Measurements from ENCODE around the gene AEBP2.
"Not testable (repeated sequence)": the region's sequence is repeated elsewhere in the genome, so short reads cannot be mapped to it uniquely, and the experiment has no call there.

The AEBP2 gene

GRCh38 chr12:19507823-19508222 lies 68.5 kb downstream of the AEBP2 start:
- no peak for DNase-seq (ENCODE audit: low read depth)

GRCh38 chr12:19510461-19510860 lies 71.2 kb downstream of the AEBP2 start:
- DNase-seq (ENCODE audit: low read depth): no peak

- DNase-seq (ENCODE audit: low read depth): no peak
Observed at GRCh38 chr12:19515179-19515578, 75.9 kb downstream of the AEBP2 start.

GRCh38 chr12:19517583-19517982 lies 78.3 kb downstream of the AEBP2 start:
- DNase-seq (ENCODE audit: low read depth): no peak

GRCh38 chr12:19518209-19518608 lies 78.9 kb downstream of the AEBP2 start:
- no peak for DNase-seq (ENCODE audit: low read depth)

- no peak for DNase-seq (ENCODE audit: low read depth)
Observed at GRCh38 chr12:19520646-19521415, 81.5 kb downstream of the AEBP2 start.

GRCh38 chr12:19525274-19525673 lies 86.0 kb downstream of the AEBP2 start:
- DNase-seq (ENCODE audit: low read depth): no peak

GRCh38 chr12:19527866-19528265 lies 88.6 kb downstream of the AEBP2 start:
- no peak for DNase-seq (ENCODE audit: low read depth)

- no peak for DNase-seq (ENCODE audit: low read depth)
Observed at GRCh38 chr12:19528750-19529149, 89.5 kb downstream of the AEBP2 start.

GRCh38 chr12:19529951-19530636 lies 90.8 kb downstream of the AEBP2 start:
- no peak for DNase-seq (ENCODE audit: low read depth)

GRCh38 chr12:19530637-19531023 lies 91.3 kb downstream of the AEBP2 start:
- no peak for DNase-seq (ENCODE audit: low read depth)

GRCh38 chr12:19533567-19533966 lies 94.3 kb downstream of the AEBP2 start:
- DNase-seq (ENCODE audit: low read depth): no peak

GRCh38 chr12:19539071-19539470 lies 99.8 kb downstream of the AEBP2 start:
- no peak for DNase-seq (ENCODE audit: low read depth)

GRCh38 chr12:19539836-19540235 lies 100.5 kb downstream of the AEBP2 start:
- DNase-seq (ENCODE audit: low read depth): no peak

- DNase-seq (ENCODE audit: low read depth): no peak
Observed at GRCh38 chr12:19542606-19543005, 103.3 kb downstream of the AEBP2 start.

GRCh38 chr12:19544353-19544752 lies 105.1 kb downstream of the AEBP2 start:
- no peak for DNase-seq (ENCODE audit: low read depth)

- no peak for DNase-seq (ENCODE audit: low read depth)
Observed at GRCh38 chr12:19545301-19545700, 106.0 kb downstream of the AEBP2 start.

GRCh38 chr12:19546027-19546426 lies 106.7 kb downstream of the AEBP2 start:
- no peak for DNase-seq (ENCODE audit: low read depth)

- no peak for DNase-seq (ENCODE audit: low read depth)
Observed at GRCh38 chr12:19546611-19547162, 107.4 kb downstream of the AEBP2 start.

GRCh38 chr12:19547271-19547671 lies 108.0 kb downstream of the AEBP2 start:
- DNase-seq (ENCODE audit: low read depth): no peak

GRCh38 chr12:19548834-19549233 lies 109.5 kb downstream of the AEBP2 start:
- DNase-seq (ENCODE audit: low read depth): no peak

- no peak for DNase-seq (ENCODE audit: low read depth)
Observed at GRCh38 chr12:19550626-19551025, 111.3 kb downstream of the AEBP2 start.

GRCh38 chr12:19552441-19553097 lies 113.3 kb downstream of the AEBP2 start:
- not testable (repeated sequence) for DNase-seq (ENCODE audit: low read depth)

Data from stimulated activated CD8-positive, alpha-beta memory T cell treated with anti-CD3 and anti-CD28 coated beads, Interleukin-7, amount 100 ng/mL, for 24 hours (primary cell).